IPS DF 19.7 (cell line): ENCODE measurements around the gene LRRC43.

Experiments
- DNase-seq: peaks from one replicate; pipeline ENCODE4 v3.0.0-alpha.2; 2013; ENCODE audit warnings: low read depth, low spot score

Gene LRRC43

DNA sequence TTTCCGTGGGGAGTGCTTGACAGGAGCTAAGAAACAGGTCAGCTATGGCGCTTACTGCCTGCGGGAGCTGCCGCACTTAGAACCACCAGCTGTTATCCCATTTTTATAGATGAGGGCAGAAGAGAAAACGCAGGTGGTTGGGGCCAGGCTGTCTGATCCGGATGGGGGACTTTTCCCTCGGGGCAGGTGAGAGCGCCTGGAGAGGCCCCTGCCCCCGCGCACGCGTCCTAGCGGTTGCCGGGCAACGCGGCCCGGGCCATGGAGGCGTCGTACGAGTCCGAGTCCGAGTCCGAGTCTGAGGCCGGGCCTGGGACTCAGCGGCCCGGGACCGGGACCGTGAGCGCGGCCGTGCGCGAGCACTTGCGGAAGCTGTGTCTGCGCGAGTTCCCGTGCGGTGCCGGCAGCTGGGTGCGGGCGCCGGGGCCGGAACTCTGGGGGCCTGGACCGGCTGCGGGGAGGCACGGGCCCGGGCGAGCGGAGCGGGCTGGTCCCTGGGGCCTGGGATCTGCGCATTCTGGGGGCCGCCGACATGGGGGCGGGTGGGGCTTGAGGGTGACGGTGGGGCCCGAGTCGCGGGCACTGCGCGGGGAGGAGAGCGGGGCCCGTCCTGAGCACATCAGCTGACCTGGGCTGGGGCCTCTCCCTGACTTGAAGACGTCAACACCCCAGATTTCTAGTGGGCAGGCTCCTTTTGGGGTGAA, at the start of gene LRRC43:
TSS of gene LRRC43 (plus strand) at position 237 of the 701 bp plus-strand sequence. CDS start at position 259, 22 bp downstream.
- no peak for DNase-seq

- DNase-seq = no peak
Observed at GRCh38 chr12:122133192-122133950, 49.6 kb upstream of the LRRC43 start.

DNA sequence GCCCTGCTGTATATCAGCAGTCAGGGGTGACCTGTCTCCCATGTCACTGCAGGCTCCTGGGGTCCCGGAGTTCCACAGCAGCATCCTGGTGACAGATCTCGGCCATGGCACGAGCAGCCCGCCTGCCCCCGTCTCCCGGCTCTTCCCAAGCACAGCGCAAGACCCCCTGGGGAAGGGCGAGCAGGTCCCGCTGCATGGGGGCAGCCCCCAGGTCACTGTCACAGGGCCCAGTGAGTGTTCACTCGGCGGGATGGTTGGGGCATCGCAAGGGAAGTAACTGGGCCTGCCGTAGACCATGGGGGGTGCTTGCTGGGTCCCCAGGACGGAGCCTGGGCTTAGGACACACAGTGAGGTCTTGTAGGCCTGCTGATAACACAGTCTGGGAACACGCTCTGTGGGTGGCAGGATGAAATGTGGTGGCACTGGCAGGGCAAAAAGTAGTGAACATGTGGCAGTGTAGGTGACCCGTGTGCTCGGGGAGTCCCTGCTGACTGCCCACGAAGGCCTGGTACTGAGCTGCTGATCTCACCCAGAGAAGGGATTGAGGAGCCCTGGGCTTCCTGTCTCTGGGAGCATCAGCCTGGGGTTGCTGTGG, 47.4 kb upstream of the LRRC43 start:
- DNase-seq = no peak

DNA sequence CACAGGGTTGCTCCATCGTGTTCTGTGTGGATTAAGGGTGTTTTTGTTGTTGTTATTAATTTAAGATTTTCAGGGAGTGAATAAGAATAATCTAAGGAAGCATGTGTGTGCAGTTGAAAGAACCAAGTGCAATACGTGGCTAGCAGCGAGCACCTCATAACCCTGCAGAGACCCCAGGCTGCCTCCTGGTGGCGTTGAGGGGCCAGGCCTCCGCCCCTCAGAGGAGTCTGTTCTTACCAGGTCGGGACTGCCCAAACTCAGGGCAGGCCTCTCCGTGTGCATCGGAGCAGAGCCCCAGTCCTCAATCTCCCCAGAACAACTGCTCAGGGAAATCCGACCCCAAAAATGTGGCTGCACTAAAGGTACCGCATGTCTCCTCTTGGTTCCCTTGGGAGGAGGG, 45.7 kb upstream of the LRRC43 start:
- DNase-seq = no peak

- DNase-seq = no peak
Observed at GRCh38 chr12:122137681-122138080, 45.2 kb upstream of the LRRC43 start.

GRCh38 chr12:122138181-122138580, 44.7 kb upstream of the LRRC43 start:
- no peak for DNase-seq

GRCh38 chr12:122138616-122139015, 44.3 kb upstream of the LRRC43 start:
- no peak for DNase-seq

DNA sequence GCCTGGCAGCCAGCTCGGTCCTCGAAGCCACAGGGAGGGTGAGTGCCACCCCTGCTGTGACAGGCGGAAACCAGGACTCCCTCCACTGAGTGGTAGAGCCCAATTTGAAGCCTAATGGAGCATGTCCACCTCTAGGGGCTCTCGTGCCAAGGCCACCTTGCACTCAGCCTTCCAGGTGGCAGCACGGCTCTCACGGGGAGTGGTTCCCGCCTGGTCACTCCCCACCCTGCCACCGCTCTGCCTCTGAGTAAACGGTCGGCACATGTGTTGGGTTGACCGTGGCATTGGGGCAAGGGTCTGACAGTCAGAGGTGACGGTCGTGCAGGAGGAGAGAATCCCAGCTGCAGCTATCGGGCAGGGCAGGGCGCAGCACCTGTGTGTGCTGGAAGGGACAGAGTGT, 43.7 kb upstream of the LRRC43 start:
- DNase-seq = no peak

DNA sequence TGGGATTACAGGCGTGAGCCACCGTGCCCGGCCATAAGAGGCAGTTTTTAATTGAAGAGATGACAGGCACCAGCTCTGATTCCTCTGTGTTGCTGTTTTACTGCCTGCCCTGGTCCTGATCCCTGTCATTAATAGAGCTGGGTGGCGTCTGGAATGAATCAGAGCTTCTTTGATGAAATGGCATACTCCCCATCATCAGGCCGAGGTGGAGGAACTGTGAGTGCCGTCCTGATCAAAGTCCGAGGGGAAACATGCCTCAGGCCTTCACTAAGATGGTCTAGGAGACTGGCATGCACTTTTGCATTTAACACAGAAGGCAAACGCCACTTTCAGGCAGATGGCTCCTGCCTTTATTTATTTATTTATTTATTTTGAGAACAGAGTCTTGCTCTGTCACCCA, 43.0 kb upstream of the LRRC43 start:
- DNase-seq = no peak

DNA sequence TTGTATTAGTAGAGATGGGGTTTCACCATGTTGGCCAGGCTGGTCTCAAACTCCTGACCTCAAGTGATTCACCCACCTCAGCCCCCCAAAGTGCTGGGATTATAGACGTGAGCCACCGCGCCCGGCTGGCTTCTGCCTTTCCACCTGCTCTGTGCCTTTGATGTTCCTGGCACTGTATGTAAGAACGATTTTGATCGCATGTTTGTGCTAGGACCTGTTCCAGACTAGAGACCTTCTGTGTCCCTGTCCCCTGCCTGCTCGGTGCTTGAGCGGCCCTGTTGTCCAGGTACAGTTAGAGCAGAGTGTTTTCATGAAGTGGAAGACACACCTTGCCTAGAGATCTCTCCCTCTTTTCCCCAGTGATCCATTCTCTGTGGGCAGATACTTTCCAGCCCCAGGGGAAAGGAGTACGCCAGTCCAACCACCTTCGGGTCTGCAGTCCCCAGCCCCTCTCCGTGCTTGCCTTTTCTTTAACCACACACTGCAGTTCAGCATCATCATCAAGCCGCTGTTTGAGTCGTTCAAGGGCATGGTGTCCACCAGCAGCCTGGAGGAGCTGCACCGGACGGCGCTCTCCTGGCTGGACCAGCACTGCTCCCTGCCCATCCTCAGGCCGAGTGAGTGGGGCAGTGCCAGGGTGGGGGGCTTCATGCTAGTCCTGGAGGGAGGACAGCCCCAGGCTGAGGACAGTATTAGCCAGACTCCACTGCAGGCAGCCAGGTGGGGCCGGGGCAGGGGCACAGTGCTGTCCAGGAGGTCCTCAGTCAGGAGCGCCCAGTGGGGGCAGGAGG, 42.3 kb upstream of the LRRC43 start:
- no peak for DNase-seq

DNA sequence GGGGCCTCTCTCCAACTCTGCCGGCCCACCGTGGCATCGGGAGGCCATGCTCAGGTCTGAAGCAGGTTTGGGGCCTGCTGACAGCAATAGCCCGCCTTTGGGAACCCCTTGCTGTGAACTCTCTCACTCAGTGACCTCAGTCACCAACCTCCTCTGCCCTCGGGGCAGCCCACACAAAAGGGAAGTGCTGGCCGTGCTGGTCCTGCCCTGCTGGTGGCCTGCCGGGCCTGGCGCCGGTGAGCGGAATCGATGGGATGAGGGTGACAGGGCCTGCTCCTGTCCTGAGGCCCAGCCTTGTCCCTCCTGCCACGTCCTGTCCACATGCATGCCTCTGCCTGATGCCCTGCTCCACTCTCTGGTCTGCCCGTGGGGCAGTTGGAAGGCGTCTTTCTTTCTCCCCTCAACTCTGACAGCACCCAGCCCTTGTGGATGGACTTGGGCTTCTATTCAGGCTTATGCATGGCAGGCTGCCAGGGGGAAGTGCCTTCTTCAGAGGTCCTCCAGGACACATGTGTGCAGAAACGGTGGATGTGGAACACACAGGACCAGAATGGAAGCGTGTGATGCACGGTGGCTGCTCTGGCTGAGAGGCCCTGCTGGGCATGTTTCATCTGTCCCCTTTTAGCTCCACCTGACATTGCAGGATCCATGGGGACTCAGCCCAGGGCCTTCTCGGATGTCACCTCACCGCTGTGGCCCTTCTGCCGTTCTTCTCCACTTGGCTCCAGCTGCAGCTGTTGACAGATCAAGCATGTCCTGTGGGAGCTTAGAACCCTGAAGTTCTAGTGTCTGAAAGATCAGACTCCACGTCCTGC, 40.8 kb upstream of the LRRC43 start:
- DNase-seq = no peak

DNA sequence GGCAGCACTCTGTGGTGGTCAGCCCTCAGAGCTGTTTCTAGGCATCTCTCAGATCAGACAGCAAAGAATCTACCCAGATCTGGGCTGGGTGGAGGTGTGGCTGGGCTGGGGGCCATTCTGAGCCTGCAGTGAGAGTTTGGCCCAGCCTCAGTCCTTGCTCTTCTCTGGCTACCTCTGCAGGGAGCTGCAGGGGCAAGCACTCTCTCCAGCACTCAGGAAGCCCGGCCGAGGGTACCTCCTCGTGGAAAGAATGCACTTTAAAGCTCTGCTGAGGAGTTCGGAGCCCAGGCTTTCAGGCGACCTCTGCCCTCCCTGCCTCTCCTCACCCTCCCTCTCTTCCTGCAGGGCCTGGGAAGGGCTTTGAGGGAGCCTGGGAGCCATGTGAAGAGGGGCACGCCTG, 40.1 kb upstream of the LRRC43 start:
- DNase-seq = no peak

DNA sequence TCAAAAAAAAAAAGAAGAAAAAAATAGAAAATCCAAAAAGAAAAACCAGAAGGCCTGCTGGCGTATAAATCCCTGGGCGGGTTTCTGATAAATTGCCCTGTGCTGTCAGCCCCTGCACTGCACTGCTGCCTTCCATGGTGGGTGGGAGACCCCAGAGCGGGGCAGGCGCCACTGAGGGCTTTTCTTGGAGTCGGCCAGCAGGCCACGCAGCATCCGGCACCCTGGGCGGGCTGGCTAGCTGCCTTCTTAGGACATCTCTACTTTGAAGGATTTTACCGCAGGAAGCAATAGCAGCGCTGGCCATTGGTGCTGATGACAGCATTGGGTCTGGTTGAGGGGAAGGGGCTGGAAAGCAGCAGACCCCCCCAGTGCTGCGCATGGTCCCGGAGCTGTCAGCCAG, 38.0 kb upstream of the LRRC43 start:
- DNase-seq = no peak

DNA sequence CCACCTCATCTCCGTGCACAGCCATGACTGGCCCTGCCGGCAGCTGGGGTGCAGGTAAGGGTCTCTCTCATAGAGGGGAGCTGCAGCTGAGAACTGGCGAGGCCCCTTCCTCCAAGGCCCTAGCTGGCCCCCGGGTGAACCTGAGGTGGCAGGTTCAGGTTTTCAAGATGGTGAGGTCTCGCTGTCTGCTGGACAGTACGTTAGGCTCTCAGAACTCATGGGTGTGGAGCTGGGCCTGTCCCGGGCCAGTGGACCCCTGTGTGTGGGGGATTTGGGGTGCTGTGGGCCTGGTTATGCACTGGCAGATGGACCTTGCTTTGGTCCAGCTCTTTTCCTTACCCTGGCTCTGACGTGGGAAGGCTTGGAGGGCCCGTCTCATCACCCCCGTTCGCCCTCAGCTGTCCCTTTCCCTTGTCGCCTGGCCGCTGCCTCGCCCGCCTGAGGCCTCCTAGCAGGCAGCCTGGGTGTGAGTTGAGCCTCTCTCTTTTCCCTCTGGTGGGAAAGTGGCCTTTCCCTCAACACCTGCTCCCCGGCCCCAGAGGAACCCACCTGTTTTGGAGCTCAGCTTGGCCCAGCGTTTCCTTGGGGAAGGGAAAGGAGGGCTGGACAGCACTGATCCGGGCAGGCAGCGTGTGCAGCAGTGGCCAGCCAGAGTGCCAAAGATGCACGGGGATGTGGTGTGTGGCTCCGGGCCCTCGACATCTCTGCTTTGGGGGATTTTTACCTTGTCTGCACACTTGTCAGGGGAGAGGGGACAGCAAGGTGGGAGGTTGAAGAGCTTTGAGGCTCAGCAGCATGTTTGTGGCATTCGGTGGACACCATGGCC, 37.2 kb upstream of the LRRC43 start:
- DNase-seq = no peak

GRCh38 chr12:122147514-122148290, 35.2 kb upstream of the LRRC43 start:
- DNase-seq = no peak

DNA sequence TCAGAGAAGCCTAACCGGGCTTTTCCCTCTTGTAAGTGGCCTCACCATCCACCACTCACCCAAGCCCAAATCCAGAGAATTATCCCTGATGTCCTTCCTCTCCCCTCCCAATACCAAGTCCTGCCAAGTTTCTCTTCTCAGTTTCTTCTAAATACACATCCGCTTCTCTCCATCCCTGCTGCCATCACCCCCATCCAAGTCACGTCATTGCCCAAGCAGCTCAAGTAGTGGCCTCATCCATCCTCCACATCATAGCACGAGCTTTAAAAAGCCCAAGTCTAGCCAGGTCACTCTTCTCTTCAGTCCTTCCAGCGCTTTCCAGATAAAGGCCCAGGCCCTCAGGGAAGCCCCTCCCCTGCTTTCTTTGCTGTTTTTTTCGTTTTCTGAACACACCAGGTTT, 34.3 kb upstream of the LRRC43 start:
- no peak for DNase-seq

GRCh38 chr12:122150127-122150681, 32.7 kb upstream of the LRRC43 start:
- DNase-seq = no peak

GRCh38 chr12:122152754-122153153, 30.2 kb upstream of the LRRC43 start:
- no peak for DNase-seq

- DNase-seq = no peak
Observed at GRCh38 chr12:122155705-122156104, 27.2 kb upstream of the LRRC43 start.
